ENCODE data around the gene NRIP2.

- TF ChIP-seq, protein P1, sequence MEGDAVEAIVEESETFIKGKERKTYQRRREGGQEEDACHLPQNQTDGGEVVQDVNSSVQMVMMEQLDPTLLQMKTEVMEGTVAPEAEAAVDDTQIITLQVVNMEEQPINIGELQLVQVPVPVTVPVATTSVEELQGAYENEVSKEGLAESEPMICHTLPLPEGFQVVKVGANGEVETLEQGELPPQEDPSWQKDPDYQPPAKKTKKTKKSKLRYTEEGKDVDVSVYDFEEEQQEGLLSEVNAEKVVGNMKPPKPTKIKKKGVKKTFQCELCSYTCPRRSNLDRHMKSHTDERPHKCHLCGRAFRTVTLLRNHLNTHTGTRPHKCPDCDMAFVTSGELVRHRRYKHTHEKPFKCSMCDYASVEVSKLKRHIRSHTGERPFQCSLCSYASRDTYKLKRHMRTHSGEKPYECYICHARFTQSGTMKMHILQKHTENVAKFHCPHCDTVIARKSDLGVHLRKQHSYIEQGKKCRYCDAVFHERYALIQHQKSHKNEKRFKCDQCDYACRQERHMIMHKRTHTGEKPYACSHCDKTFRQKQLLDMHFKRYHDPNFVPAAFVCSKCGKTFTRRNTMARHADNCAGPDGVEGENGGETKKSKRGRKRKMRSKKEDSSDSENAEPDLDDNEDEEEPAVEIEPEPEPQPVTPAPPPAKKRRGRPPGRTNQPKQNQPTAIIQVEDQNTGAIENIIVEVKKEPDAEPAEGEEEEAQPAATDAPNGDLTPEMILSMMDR (conservative IDR thresholded peaks at IDR 0.05) = no peak
- TF ChIP-seq EZH2 (IDR thresholded peaks at IDR 0.05; ENCODE audit: low read depth) = no peak
Measured at GRCh38 chr12:2851931-2852330, 17.1 kb upstream of the NRIP2 start.
